Measurements from ENCODE around the gene NFATC2.
"Not testable (repeated sequence)": the region's sequence is repeated elsewhere in the genome, so short reads cannot be mapped to it uniquely, and the experiment has no call there.

DNA sequence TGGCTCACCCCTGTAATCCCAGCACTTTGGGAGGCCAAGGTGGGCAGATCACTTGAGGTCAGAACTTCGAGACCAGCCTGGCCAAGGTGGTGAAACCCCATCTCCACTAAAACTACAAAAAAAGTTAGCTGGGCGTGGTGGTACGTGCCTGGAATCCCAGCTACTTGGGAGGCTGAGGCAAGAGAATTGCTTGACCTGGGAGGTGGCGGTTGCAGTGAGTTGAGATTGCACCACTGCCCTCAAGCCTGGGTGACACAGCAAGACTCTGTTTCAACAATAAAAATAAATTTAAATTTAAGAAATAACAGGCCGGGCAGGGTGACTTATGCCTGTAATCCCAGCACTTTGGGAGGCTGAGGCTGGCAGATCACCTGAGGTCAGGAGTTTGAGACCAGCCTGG, 80.7 kb downstream of the NFATC2 start:
- not testable (repeated sequence) for TF ChIP-seq EP300 (conservative IDR thresholded peaks at IDR 0.05; ENCODE audit: poor library complexity, severe bottlenecking); CTCF (IDR thresholded peaks at IDR 0.05; ENCODE audit: poor library complexity, severe bottlenecking)
